B cell (primary cell): ENCODE data around the gene GABRP. TPM values are rescaled to one million over a fixed set of nuclear protein-coding genes. Genes with fewer than 3 reads are reported as not detected.

Experiments
- ATAC-seq: fragments of 200-7000 bp; cut with Tn5 transposase; one replicate; pipeline ENCODE4 v1.10.0; 2021; ENCODE audit warnings: low read depth, mild to moderate bottlenecking, moderate number of reproducible peaks, moderate library complexity
- CTCF ChIA-PET: fragments of 350-600 bp; sonication (Branson Sonifier 250); formaldehyde crosslinking; loops from one replicate; lab custom pipeline; 2021; ENCODE audit warnings: antibody characterized with exemption, inconsistent platforms; lab: Charles Lee
- POLR2A ChIA-PET: fragments of 350-600 bp; sonication (Branson Sonifier 250); formaldehyde crosslinking; loops from one replicate; lab custom pipeline; 2021; ENCODE audit warnings: antibody characterized with exemption; lab: Charles Lee
- DNase-seq: peaks from one replicate; pipeline ENCODE4 v3.0.0; 2013
- H2AFZ ChIP-seq: 2 replicates; pipeline ENCODE4 v1.6.1; 2012; ENCODE audit warnings: mild to moderate bottlenecking, low read depth, low read length; ENCODE audit not compliant: insufficient read depth, poor library complexity, severe bottlenecking
- H3K27ac ChIP-seq, 2 donors: 1 replicate in 1 of 2; 2 replicates in 1 of 2; pipeline ENCODE4 v1.5.1; 2012 to 2013; ENCODE audit warnings: low read length in 2 of 2, mild to moderate bottlenecking in 2 of 2, moderate library complexity in 1 of 2
- H3K27me3 ChIP-seq, 4 experiments: fragments of 200-600 bp in 1 of 4; sonication (generic) in 1 of 4; replicated peaks in 1 of 4; 1 replicate in 2 of 4; 2 replicates in 2 of 4; pipeline versions ENCODE4 v1.6.1 to v1.7.0; 2013 to 2016; ENCODE audit warnings: low read length in 3 of 4, mild to moderate bottlenecking in 2 of 4, mixed read lengths in 1 of 4, moderate library complexity in 1 of 4; ENCODE audit not compliant: insufficient read depth in 4 of 4, control insufficient read depth in 3 of 4; ENCODE audit errors: control extremely low read depth in 1 of 4
- H3K36me3 ChIP-seq, 2 experiments: replicated peaks in 1 of 2; 1 replicate in 1 of 2; 2 replicates in 1 of 2; pipeline versions ENCODE4 v1.6.1 to v1.7.1; 2013; ENCODE audit warnings: low read length in 1 of 2; ENCODE audit not compliant: insufficient read depth in 2 of 2, control insufficient read depth in 1 of 2; ENCODE audit errors: control extremely low read depth in 1 of 2, extremely low read depth in 1 of 2
- H3K4me1 ChIP-seq, 2 donors: fragments of 200-600 bp in 1 of 2; sonication (generic) in 1 of 2; 1 replicate in 1 of 2; 2 replicates in 1 of 2; pipeline versions ENCODE4 v1.5.1 to v1.6.1; 2013 to 2017; ENCODE audit warnings: low read length in 2 of 2; ENCODE audit not compliant: control insufficient read depth in 2 of 2, insufficient read depth in 2 of 2
- H3K4me2 ChIP-seq: replicated peaks from 2 replicates; pipeline ENCODE3; 2012; ENCODE audit warnings: mild to moderate bottlenecking, low read depth, low read length; ENCODE audit not compliant: poor library complexity, severe bottlenecking
- H3K4me3 ChIP-seq, 5 experiments: fragments of 200-600 bp in 1 of 5; sonication (generic) in 1 of 5; 1 replicate in 3 of 5; 2 replicates in 2 of 5; pipeline versions ENCODE4 v1.5.1 to v1.7.0; 2011 to 2016; ENCODE audit warnings: low read length in 4 of 5, mild to moderate bottlenecking in 4 of 5, low read depth in 2 of 5, control low read depth in 1 of 5, moderate library complexity in 1 of 5; ENCODE audit not compliant: insufficient read depth in 1 of 5; ENCODE audit errors: control extremely low read depth in 1 of 5, extremely low read depth in 1 of 5
- H3K79me2 ChIP-seq: fragments of 200-600 bp; sonication (generic); one replicate; pipeline ENCODE4 v1.6.0; 2016; ENCODE audit warnings: low read length; ENCODE audit not compliant: control insufficient read depth, insufficient read depth
- H3K9ac ChIP-seq: fragments of 200-600 bp; sonication (generic); 2 replicates; pipeline ENCODE4 v1.6.1; 2017; ENCODE audit warnings: mild to moderate bottlenecking, low read length, moderate library complexity
- H3K9me3 ChIP-seq, 3 donors: one replicate each; pipeline versions ENCODE4 v1.6.1 to v1.7.1; 2013; ENCODE audit warnings: low read length in 2 of 3; ENCODE audit not compliant: control insufficient read depth in 2 of 3, insufficient read depth in 1 of 3; ENCODE audit errors: control extremely low read depth in 1 of 3
- H4K20me1 ChIP-seq: 2 replicates; pipeline ENCODE4 v1.6.0; 2012; ENCODE audit warnings: mild to moderate bottlenecking, low read length; ENCODE audit not compliant: insufficient read depth, control insufficient read depth, poor library complexity, severe bottlenecking
- H3K27ac Mint-ChIP-seq: one replicate; pipeline ENCODE4 v1.8.0; 2021; ENCODE audit warnings: mixed read lengths
- H3K27me3 Mint-ChIP-seq: one replicate; pipeline ENCODE4 v1.8.0; 2021; ENCODE audit warnings: mixed read lengths
- H3K4me1 Mint-ChIP-seq: one replicate; pipeline ENCODE4 v1.8.0; 2021; ENCODE audit warnings: mixed read lengths
- H3K4me3 Mint-ChIP-seq: one replicate; pipeline ENCODE4 v1.8.0; 2021; ENCODE audit warnings: mixed read lengths
- H3K9me3 Mint-ChIP-seq: one replicate; pipeline ENCODE4 v1.8.0; 2022; ENCODE audit warnings: mixed read lengths; ENCODE audit not compliant: insufficient read depth
- EZH2 ChIP-seq: IDR thresholded peaks from 2 replicates; pipeline ENCODE4 v1.6.1; 2012; ENCODE audit warnings: borderline replicate concordance, low read depth, mild to moderate bottlenecking, moderate library complexity, low read length; ENCODE audit not compliant: insufficient read depth, poor library complexity, severe bottlenecking
- WGBS: methylation state at CpG from one replicate; pipeline ENCODE4 v1.1.5; 2013; ENCODE audit warnings: missing lambda C conversion rate; ENCODE audit not compliant: insufficient coverage; 5-methylcytosine and 5-hydroxymethylcytosine counted together
- intact Hi-C: fragments of 100-400 bp; cut with micrococcal nuclease; formaldehyde crosslinking; loops from one replicate; pipeline ENCODE4 v1.10.0; 2022
- polyA plus RNA-seq: library from polyadenylated mRNA; depleted of rRNA; stranded (reverse); fragments of >200 nt; gene quantifications from 2 replicates; pipeline ENCODE4 v1.2.3, GENCODE V29; 2012
- total RNA-seq, 2 donors: library from RNA; stranded (reverse); fragments of 120-200 nt in 1 of 2; gene quantifications; 1 replicate in 1 of 2; 2 replicates in 1 of 2; pipeline versions ENCODE4 v1.2.3 to v1.2.4, GENCODE V29; 2013 to 2022
- TF ChIP-seq, protein P1 (sequence below): fragments of 200-600 bp; IDR thresholded peaks from one replicate; pipeline ENCODE4 v1.8.0; 2022; ENCODE audit warnings: antibody characterized with exemption, mild to moderate bottlenecking

The GABRP gene
- total and polyA plus RNA-seq, 2 donors (not counting 1 experiment from before 2014, with no cell fraction given): not detected

DNA sequence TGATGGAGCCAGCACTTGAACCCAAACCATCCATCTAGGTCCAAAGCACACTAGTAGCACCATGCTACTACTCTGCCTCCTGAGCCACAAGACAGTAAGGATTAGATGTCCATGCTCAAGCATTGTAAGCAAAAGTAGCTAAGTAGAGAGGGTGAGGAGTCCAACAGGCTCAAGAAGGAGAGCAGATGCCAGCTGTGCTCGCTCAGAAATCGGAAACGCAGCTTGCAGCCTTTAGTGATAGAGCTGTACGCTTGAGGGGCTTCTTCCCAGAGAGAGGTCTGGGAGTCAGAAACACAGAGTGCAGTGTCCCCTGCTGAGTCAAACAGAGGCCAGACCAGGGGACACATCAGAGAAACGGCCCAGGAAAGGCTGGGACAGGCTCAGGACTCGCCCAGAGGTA lies 32.7 kb upstream of the GABRP start:
- no peaks in the 10 kb centered on the region for H4K20me1 ChIP-seq
- no peaks in the 10 kb centered on the region for H3K9me3 ChIP-seq
- Mint-ChIP-seq H3K4me3 (no peak overlapping the region), H3K27ac (no peak overlapping the region), H3K9me3 (no peaks in the 10 kb centered on the region), H3K27me3 (peaks cover 35% of the 10 kb centered on the region), H3K4me1 (no peaks in the 10 kb centered on the region)
- no peak overlapping the region for H3K4me3 ChIP-seq
- intact Hi-C loops: no loop called here
- peaks cover 0 to 8% (median under 1%) of the 10 kb centered on the region in 4 experiments for H3K27me3 ChIP-seq
- 79% methylated on average over 5 of the region's 6 CpGs for WGBS
- TF ChIP-seq, protein P1, sequence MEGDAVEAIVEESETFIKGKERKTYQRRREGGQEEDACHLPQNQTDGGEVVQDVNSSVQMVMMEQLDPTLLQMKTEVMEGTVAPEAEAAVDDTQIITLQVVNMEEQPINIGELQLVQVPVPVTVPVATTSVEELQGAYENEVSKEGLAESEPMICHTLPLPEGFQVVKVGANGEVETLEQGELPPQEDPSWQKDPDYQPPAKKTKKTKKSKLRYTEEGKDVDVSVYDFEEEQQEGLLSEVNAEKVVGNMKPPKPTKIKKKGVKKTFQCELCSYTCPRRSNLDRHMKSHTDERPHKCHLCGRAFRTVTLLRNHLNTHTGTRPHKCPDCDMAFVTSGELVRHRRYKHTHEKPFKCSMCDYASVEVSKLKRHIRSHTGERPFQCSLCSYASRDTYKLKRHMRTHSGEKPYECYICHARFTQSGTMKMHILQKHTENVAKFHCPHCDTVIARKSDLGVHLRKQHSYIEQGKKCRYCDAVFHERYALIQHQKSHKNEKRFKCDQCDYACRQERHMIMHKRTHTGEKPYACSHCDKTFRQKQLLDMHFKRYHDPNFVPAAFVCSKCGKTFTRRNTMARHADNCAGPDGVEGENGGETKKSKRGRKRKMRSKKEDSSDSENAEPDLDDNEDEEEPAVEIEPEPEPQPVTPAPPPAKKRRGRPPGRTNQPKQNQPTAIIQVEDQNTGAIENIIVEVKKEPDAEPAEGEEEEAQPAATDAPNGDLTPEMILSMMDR: no peak
- TF ChIP-seq EZH2: no peak
- ChIA-PET CTCF (no interaction called here), POLR2A (no interaction called here)
- no peak overlapping the region for H2AFZ ChIP-seq
- H3K4me2 ChIP-seq: no peak overlapping the region
- ATAC-seq (no peak), DNase-seq (no peak)
- no peaks in the 10 kb centered on the region for H3K36me3 ChIP-seq
- H3K79me2 ChIP-seq: no peaks in the 10 kb centered on the region
- no peaks in the 10 kb centered on the region for H3K4me1 ChIP-seq
- no peak overlapping the region for H3K9ac ChIP-seq
- H3K27ac ChIP-seq: no peak overlapping the region

DNA sequence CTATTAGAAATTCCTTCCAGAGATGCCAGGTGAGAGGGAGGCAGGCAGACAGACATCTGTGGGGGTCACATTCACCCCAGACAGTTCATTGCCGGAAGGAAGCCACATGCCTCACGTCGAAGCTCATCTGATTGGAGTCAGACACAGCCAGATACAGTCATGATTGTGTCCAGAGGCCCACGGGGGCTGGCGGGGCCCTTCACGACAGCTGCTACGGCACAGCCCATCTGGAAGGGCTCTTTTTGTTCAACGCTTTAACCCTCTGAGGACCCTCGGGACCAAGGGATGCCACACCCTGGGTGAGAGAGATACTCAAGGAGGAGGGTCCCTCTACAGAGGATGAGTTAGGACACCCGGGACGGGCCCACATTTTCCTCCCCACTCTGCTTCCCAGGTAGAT lies 31.9 kb upstream of the GABRP start:
- Mint-ChIP-seq H3K27me3 (peaks cover 32% of the 10 kb centered on the region), H3K9me3 (no peaks in the 10 kb centered on the region), H3K4me3 (no peak overlapping the region), H3K4me1 (no peaks in the 10 kb centered on the region), H3K27ac (no peak overlapping the region)
- TF ChIP-seq EZH2: no peak
- TF ChIP-seq, protein P1: no peak
- Histone ChIP-seq H3K9ac (no peak overlapping the region), H3K27ac (no peak overlapping the region), H3K4me2 (no peak overlapping the region), H3K4me3 (no peak overlapping the region), H3K4me1 (no peaks in the 10 kb centered on the region), H3K9me3 (no peaks in the 10 kb centered on the region), H2AFZ (no peak overlapping the region), H4K20me1 (no peaks in the 10 kb centered on the region), H3K36me3 (no peaks in the 10 kb centered on the region), H3K27me3 (peaks cover 0 to 6% (median 0%) of the 10 kb centered on the region in 4 experiments), H3K79me2 (no peaks in the 10 kb centered on the region)
- ATAC-seq (no peak), DNase-seq (no peak)
- WGBS: 87% methylated on average over 8 of the region's 11 CpGs
- ChIA-PET CTCF (no interaction called here), POLR2A (no interaction called here)
- intact Hi-C loops: no loop called here
